ENCODE measurements around the gene NPTX1.

- TF ChIP-seq POLR2AphosphoS5 (IDR thresholded peaks at IDR 0.05; ENCODE audit: low read depth, low read length) (no peak), POU2F2 (IDR thresholded peaks at IDR 0.05; ENCODE audit: low read depth, low read length) (no peak)
These were observed 53.4 kb downstream of the NPTX1 start for GRCh38 chr17:80422981-80423380.

Data from GM12891 (cell line).